GM23338 (cell line): ENCODE measurements around the gene HSF5. TPM values are rescaled to one million over a fixed set of nuclear protein-coding genes. Genes with fewer than 3 reads are reported as not detected.

Source experiments
- ATAC-seq: fragments of 200-7000 bp; cut with Tn5 transposase; 3 replicates; pipeline ENCODE4 v1.9.1; 2020
- DNase-seq: peaks from one replicate; pipeline ENCODE4 v3.0.0-alpha.2; 2015; ENCODE audit warnings: low spot score
- H2AFZ ChIP-seq: fragments of 200-600 bp; sonication (generic); 2 replicates; pipeline ENCODE4 v1.8.0; 2016; ENCODE audit warnings: antibody characterized with exemption, mild to moderate bottlenecking, moderate library complexity
- H3F3A ChIP-seq: fragments of 200-600 bp; sonication (generic); replicated peaks from 2 replicates; pipeline ENCODE4 v1.8.0; 2017; ENCODE audit warnings: antibody characterized with exemption, mixed run types, low read depth
- H3K27ac ChIP-seq: fragments of 200-600 bp; sonication (generic); 2 replicates; pipeline ENCODE4 v1.6.1; 2016; ENCODE audit warnings: low read depth
- H3K27me3 ChIP-seq: fragments of 200-600 bp; sonication (generic); 2 replicates; pipeline ENCODE4 v1.8.0; 2016; ENCODE audit warnings: mild to moderate bottlenecking, mixed run types, moderate library complexity; ENCODE audit not compliant: insufficient read depth
- H3K36me3 ChIP-seq: fragments of 200-600 bp; sonication (generic); 2 replicates; pipeline ENCODE4 v1.8.0; 2016; ENCODE audit warnings: mild to moderate bottlenecking; ENCODE audit not compliant: insufficient read depth
- H3K4me1 ChIP-seq: fragments of 200-600 bp; sonication (generic); 2 replicates; pipeline ENCODE4 v1.8.0; 2016; ENCODE audit warnings: mild to moderate bottlenecking, moderate library complexity; ENCODE audit not compliant: insufficient read depth
- H3K4me2 ChIP-seq: fragments of 200-600 bp; sonication (generic); 2 replicates; pipeline ENCODE4 v1.7.1; 2017; ENCODE audit warnings: mixed run types
- H3K4me3 ChIP-seq: fragments of 200-600 bp; sonication (generic); 2 replicates; pipeline ENCODE4 v1.6.1; 2016; ENCODE audit warnings: mixed run types
- H3K79me2 ChIP-seq: fragments of 200-600 bp; sonication (generic); replicated peaks from 2 replicates; pipeline ENCODE4 v1.8.0; 2017; ENCODE audit warnings: mild to moderate bottlenecking; ENCODE audit not compliant: insufficient read depth
- H3K9me2 ChIP-seq: fragments of 200-600 bp; sonication (generic); 2 replicates; pipeline ENCODE4 v1.8.0; 2017; ENCODE audit not compliant: insufficient read depth
- H4K20me1 ChIP-seq: fragments of 200-600 bp; sonication (generic); replicated peaks from 2 replicates; pipeline ENCODE4 v1.8.0; 2017; ENCODE audit warnings: mild to moderate bottlenecking; ENCODE audit not compliant: insufficient read depth
- H3K27ac Mint-ChIP-seq: 2 replicates; pipeline ENCODE4 v1.8.0; 2020; ENCODE audit warnings: inconsistent platforms, mild to moderate bottlenecking, moderate library complexity, mixed read lengths
- H3K27me3 Mint-ChIP-seq: 3 replicates; pipeline ENCODE4 v1.8.0; 2022; ENCODE audit warnings: low read depth, mild to moderate bottlenecking, moderate library complexity, mixed read lengths, inconsistent platforms; ENCODE audit not compliant: insufficient read depth, poor library complexity
- H3K36me3 Mint-ChIP-seq: 3 replicates; pipeline ENCODE4 v1.8.0; 2021; ENCODE audit warnings: low read depth, mild to moderate bottlenecking, inconsistent platforms, moderate library complexity, mixed read lengths
- H3K4me1 Mint-ChIP-seq: 3 replicates; pipeline ENCODE4 v1.8.0; 2020; ENCODE audit warnings: mild to moderate bottlenecking, inconsistent platforms, mixed read lengths
- H3K4me3 Mint-ChIP-seq: 3 replicates; pipeline ENCODE4 v1.8.0; 2021; ENCODE audit warnings: moderate library complexity, mild to moderate bottlenecking, inconsistent platforms, mixed read lengths
- H3K9me3 Mint-ChIP-seq: 3 replicates; pipeline ENCODE4 v1.8.0; 2020; ENCODE audit warnings: moderate library complexity, mild to moderate bottlenecking, inconsistent platforms, mixed read lengths
- CREB1 ChIP-seq: fragments of 250-450 bp; sonication (Bioruptor Pico); IDR thresholded peaks from 2 replicates; pipeline ENCODE4 v1.5.0; 2020; ENCODE audit warnings: low read depth, mild to moderate bottlenecking, moderate library complexity
- CTCF ChIP-seq, 2 experiments: fragments of 200-600 bp in 1 of 2; sonication (generic) in 1 of 2; conservative IDR thresholded peaks; 2 replicates each; pipeline versions ENCODE4 v1.5.1 to v1.6.1; 2016 to 2017; ENCODE audit warnings: antibody characterized with exemption in 2 of 2, low read depth in 2 of 2, mild to moderate bottlenecking in 2 of 2, moderate library complexity in 1 of 2
- EZH2 ChIP-seq: fragments of 200-600 bp; sonication (generic); IDR thresholded peaks from one replicate; pipeline ENCODE4 v1.8.0; 2017; ENCODE audit warnings: antibody characterized with exemption, mild to moderate bottlenecking, low read depth; ENCODE audit not compliant: unreplicated experiment
- EZH2phosphoT487 ChIP-seq: fragments of 200-600 bp; sonication (generic); IDR thresholded peaks from one replicate; pipeline ENCODE4 v1.8.1; 2018; ENCODE audit warnings: antibody characterized with exemption; ENCODE audit not compliant: unreplicated experiment
- JUNB ChIP-seq: IDR thresholded peaks from one replicate; pipeline ENCODE4 v1.6.1; 2016; ENCODE audit warnings: antibody characterized with exemption; ENCODE audit not compliant: unreplicated experiment
- NANOG ChIP-seq: IDR thresholded peaks from 2 replicates; pipeline ENCODE4 v1.6.1; 2016; ENCODE audit warnings: antibody characterized with exemption, borderline replicate concordance
- POLR2AphosphoS5 ChIP-seq: IDR thresholded peaks from 2 replicates; pipeline ENCODE4 v1.6.1; 2016; ENCODE audit warnings: antibody characterized with exemption, low read depth
- REST ChIP-seq: IDR thresholded peaks from one replicate; pipeline ENCODE4 v1.6.1; 2018; ENCODE audit warnings: antibody characterized with exemption; ENCODE audit not compliant: unreplicated experiment
- STAT1 ChIP-seq: IDR thresholded peaks from one replicate; pipeline ENCODE4 v1.6.1; 2016; ENCODE audit warnings: antibody characterized with exemption; ENCODE audit not compliant: unreplicated experiment
- ZNF114 ChIP-seq: fragments of 250-450 bp; sonication (Bioruptor Pico); IDR thresholded peaks from 2 replicates; pipeline ENCODE4 v1.5.0; 2020; ENCODE audit warnings: mild to moderate bottlenecking, moderate library complexity
- ZNF331 ChIP-seq: fragments of 250-450 bp; sonication (Bioruptor Pico); IDR thresholded peaks from 2 replicates; pipeline ENCODE4 v1.5.0; 2020; ENCODE audit warnings: low read depth, mild to moderate bottlenecking, moderate library complexity
- ZNF462 ChIP-seq: fragments of 250-450 bp; sonication (Bioruptor Pico); IDR thresholded peaks from 2 replicates; pipeline ENCODE4 v1.5.0; 2020; ENCODE audit warnings: mild to moderate bottlenecking, moderate library complexity
- polyA plus RNA-seq: library from polyadenylated mRNA; unstranded; fragments of >200 nt; fragmentation: Nextera tagmentation; extraction: Ambion mirVana; gene quantifications from 2 replicates; pipeline ENCODE4 v1.2.1, GENCODE V29; 2016
- total RNA-seq: library from RNA; depleted of rRNA; stranded (reverse); fragments of >200 nt; shearing (Covaris generic); gene quantifications from 2 replicates; pipeline ENCODE4 v1.2.3, GENCODE V29; 2014
- TF ChIP-seq, protein P1 (sequence below): IDR thresholded peaks from 2 replicates; pipeline ENCODE4 v1.6.1; 2016; ENCODE audit warnings: antibody characterized with exemption

HSF5 gene
- total and polyA plus RNA-seq, 2 experiments from 2014 or later = 0.24 TPM; not detected in 1

GRCh38 chr17:58412064-58412703 is 76.0 kb downstream of the HSF5 start:
- H3K4me3 ChIP-seq = no peak overlapping the region
- H3K27me3 Mint-ChIP-seq = no peaks in the 10 kb centered on the region
- DNase-seq (no peak), ATAC-seq (no peak)
- no peaks in the 10 kb centered on the region for H3F3A ChIP-seq
- no peaks in the 10 kb centered on the region for H3K9me3 Mint-ChIP-seq
- H3K4me1 Mint-ChIP-seq = peaks cover 17% of the 10 kb centered on the region; the same call in 2 of the 3 replicates
- no peak overlapping the region for H3K4me3 Mint-ChIP-seq
- H3K27ac ChIP-seq = no peak overlapping the region
- no peaks in the 10 kb centered on the region for H3K36me3 Mint-ChIP-seq
- no peaks in the 10 kb centered on the region for H3K9me2 ChIP-seq
- no peaks in the 10 kb centered on the region for H3K36me3 ChIP-seq
- no peaks in the 10 kb centered on the region for H3K27me3 ChIP-seq
- TF ChIP-seq ZNF114 (CRISPR knock-in tag) (no peak), JUNB (no peak), ZNF462 (CRISPR knock-in tag) (no peak), CTCF (conservative IDR thresholded peaks at IDR 0.05; ENCODE audit: low read depth in 2 of 2) (no peak), ZNF331 (no peak), NANOG (no peak), EZH2 (no peak), POLR2AphosphoS5 (no peak), STAT1 (no peak), EZH2phosphoT487 (no peak), CREB1 (CRISPR knock-in tag) (no peak), REST (no peak)
- TF ChIP-seq, protein P1, sequence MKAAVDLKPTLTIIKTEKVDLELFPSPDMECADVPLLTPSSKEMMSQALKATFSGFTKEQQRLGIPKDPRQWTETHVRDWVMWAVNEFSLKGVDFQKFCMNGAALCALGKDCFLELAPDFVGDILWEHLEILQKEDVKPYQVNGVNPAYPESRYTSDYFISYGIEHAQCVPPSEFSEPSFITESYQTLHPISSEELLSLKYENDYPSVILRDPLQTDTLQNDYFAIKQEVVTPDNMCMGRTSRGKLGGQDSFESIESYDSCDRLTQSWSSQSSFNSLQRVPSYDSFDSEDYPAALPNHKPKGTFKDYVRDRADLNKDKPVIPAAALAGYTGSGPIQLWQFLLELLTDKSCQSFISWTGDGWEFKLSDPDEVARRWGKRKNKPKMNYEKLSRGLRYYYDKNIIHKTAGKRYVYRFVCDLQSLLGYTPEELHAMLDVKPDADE = no peak
- H4K20me1 ChIP-seq = no peaks in the 10 kb centered on the region; the same call in 1 of the 2 replicates
- H3K79me2 ChIP-seq = no peaks in the 10 kb centered on the region
- H3K27ac Mint-ChIP-seq = no peak overlapping the region
- peaks cover 11% of the 10 kb centered on the region for H3K4me1 ChIP-seq
- H2AFZ ChIP-seq = no peak overlapping the region
- no peak overlapping the region for H3K4me2 ChIP-seq
